Uterus (tissue), 2 donors: ENCODE measurements around the gene THSD4.

Experiments
- POLR2A ChIP-seq, 2 donors: fragments of 450-650 bp; IDR thresholded peaks; one replicate each; pipeline ENCODE4 v1.6.1; 2016; ENCODE audit warnings: antibody characterized with exemption in 2 of 2, mild to moderate bottlenecking in 1 of 2, moderate library complexity in 1 of 2
- TF ChIP-seq, protein P1 (sequence below), 4 experiments: fragments of 200-600 bp in 2 of 4; fragments of 450-650 bp in 2 of 4; sonication (generic) in 2 of 4; IDR thresholded peaks; one replicate each; pipeline ENCODE4 v1.5.1; 2016 to 2019; ENCODE audit warnings: antibody characterized with exemption in 4 of 4, mild to moderate bottlenecking in 2 of 4, moderate library complexity in 1 of 4

- TF ChIP-seq, protein P1, sequence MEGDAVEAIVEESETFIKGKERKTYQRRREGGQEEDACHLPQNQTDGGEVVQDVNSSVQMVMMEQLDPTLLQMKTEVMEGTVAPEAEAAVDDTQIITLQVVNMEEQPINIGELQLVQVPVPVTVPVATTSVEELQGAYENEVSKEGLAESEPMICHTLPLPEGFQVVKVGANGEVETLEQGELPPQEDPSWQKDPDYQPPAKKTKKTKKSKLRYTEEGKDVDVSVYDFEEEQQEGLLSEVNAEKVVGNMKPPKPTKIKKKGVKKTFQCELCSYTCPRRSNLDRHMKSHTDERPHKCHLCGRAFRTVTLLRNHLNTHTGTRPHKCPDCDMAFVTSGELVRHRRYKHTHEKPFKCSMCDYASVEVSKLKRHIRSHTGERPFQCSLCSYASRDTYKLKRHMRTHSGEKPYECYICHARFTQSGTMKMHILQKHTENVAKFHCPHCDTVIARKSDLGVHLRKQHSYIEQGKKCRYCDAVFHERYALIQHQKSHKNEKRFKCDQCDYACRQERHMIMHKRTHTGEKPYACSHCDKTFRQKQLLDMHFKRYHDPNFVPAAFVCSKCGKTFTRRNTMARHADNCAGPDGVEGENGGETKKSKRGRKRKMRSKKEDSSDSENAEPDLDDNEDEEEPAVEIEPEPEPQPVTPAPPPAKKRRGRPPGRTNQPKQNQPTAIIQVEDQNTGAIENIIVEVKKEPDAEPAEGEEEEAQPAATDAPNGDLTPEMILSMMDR (IDR thresholded peaks at IDR 0.05): no peak
- no peak for TF ChIP-seq POLR2A (IDR thresholded peaks at IDR 0.05)
Observed at GRCh38 chr15:71822890-71823630, 707.8 kb downstream of the THSD4 start.
